ENCODE data around the gene FAHD2A.
"Not testable (repeated sequence)": the region's sequence is repeated elsewhere in the genome, so short reads cannot be mapped to it uniquely, and the experiment has no call there.

Gene FAHD2A

GRCh38 chr2:95402370-95403203 is at the start of gene FAHD2A:
Gene FAHD2A, plus strand, starts transcription at chr2:95402708. Its CDS starts 2,851 bp downstream, at chr2:95405559.
- Histone ChIP-seq H3K36me3 (ENCODE audit: control insufficient read depth in 1 of 2, insufficient read depth in 2 of 2, low read length in 2 of 2) (peaks cover 0 to 5% of the 10 kb centered on the region in 2 donors), H3K27me3 (ENCODE audit: control insufficient read depth in 1 of 2, insufficient read depth in 2 of 2, low read length in 2 of 2) (no peaks in the 10 kb centered on the region), H3K4me1 (ENCODE audit: control insufficient read depth in 1 of 2, insufficient read depth in 2 of 2, low read length in 2 of 2) (peaks cover 0 to 9% of the 10 kb centered on the region in 2 donors), H3K27ac (ENCODE audit: low read depth, low read length) (peak within 1 kb of the TSS; percentile 85), H3K4me3 (ENCODE audit: low read depth in 1 of 2, low read length in 2 of 2) (peak within 1 kb of the TSS; percentile 96 to 98), H3K9me3 (ENCODE audit: control insufficient read depth in 1 of 2, low read length in 2 of 2) (no peaks in the 10 kb centered on the region), H3K9ac (ENCODE audit: low read depth in 1 of 2, low read length in 2 of 2) (peak within 1 kb of the TSS; percentile 92 to 99)

GRCh38 chr2:95353055-95353575 is 49.4 kb upstream of the FAHD2A start:
- H3K36me3 ChIP-seq (ENCODE audit: control insufficient read depth in 1 of 2, insufficient read depth in 2 of 2, low read length in 2 of 2) = no peaks in the 10 kb centered on the region
- H3K4me1 ChIP-seq (ENCODE audit: control insufficient read depth in 1 of 2, insufficient read depth in 2 of 2, low read length in 2 of 2) = no peaks in the 10 kb centered on the region
- no peak overlapping the region for H3K4me3 ChIP-seq (ENCODE audit: low read depth in 1 of 2, low read length in 2 of 2)
- H3K27me3 ChIP-seq (ENCODE audit: control insufficient read depth in 1 of 2, insufficient read depth in 2 of 2, low read length in 2 of 2) = no peaks in the 10 kb centered on the region
- H3K9me3 ChIP-seq (ENCODE audit: control insufficient read depth in 1 of 2, low read length in 2 of 2) = no peaks in the 10 kb centered on the region
- H3K27ac ChIP-seq (ENCODE audit: low read depth, low read length) = no peak overlapping the region
- H3K9ac ChIP-seq (ENCODE audit: low read depth in 1 of 2, low read length in 2 of 2) = no peak overlapping the region

GRCh38 chr2:95353613-95354468 is 48.7 kb upstream of the FAHD2A start:
- Histone ChIP-seq H3K4me1 (ENCODE audit: control insufficient read depth in 1 of 2, insufficient read depth in 2 of 2, low read length in 2 of 2) (no peaks in the 10 kb centered on the region), H3K9me3 (ENCODE audit: control insufficient read depth in 1 of 2, low read length in 2 of 2) (no peaks in the 10 kb centered on the region), H3K4me3 (ENCODE audit: low read depth in 1 of 2, low read length in 2 of 2) (no peak overlapping the region), H3K27ac (ENCODE audit: low read depth, low read length) (no peak overlapping the region), H3K9ac (ENCODE audit: low read depth in 1 of 2, low read length in 2 of 2) (no peak overlapping the region), H3K27me3 (ENCODE audit: control insufficient read depth in 1 of 2, insufficient read depth in 2 of 2, low read length in 2 of 2) (no peaks in the 10 kb centered on the region), H3K36me3 (ENCODE audit: control insufficient read depth in 1 of 2, insufficient read depth in 2 of 2, low read length in 2 of 2) (no peaks in the 10 kb centered on the region)

- H3K9me3 ChIP-seq (ENCODE audit: control insufficient read depth in 1 of 2, low read length in 2 of 2) = no peaks in the 10 kb centered on the region
- no peaks in the 10 kb centered on the region for H3K27me3 ChIP-seq (ENCODE audit: control insufficient read depth in 1 of 2, insufficient read depth in 2 of 2, low read length in 2 of 2)
- no peak overlapping the region for H3K27ac ChIP-seq (ENCODE audit: low read depth, low read length)
- no peaks in the 10 kb centered on the region for H3K4me1 ChIP-seq (ENCODE audit: control insufficient read depth in 1 of 2, insufficient read depth in 2 of 2, low read length in 2 of 2)
- H3K4me3 ChIP-seq (ENCODE audit: low read depth in 1 of 2, low read length in 2 of 2) = no peak overlapping the region
- H3K9ac ChIP-seq (ENCODE audit: low read depth in 1 of 2, low read length in 2 of 2) = no peak overlapping the region
- no peaks in the 10 kb centered on the region for H3K36me3 ChIP-seq (ENCODE audit: control insufficient read depth in 1 of 2, insufficient read depth in 2 of 2, low read length in 2 of 2)
Measured at GRCh38 chr2:95354469-95354901, 48.0 kb upstream of the FAHD2A start.

- H3K36me3 ChIP-seq (ENCODE audit: control insufficient read depth in 1 of 2, insufficient read depth in 2 of 2, low read length in 2 of 2) = no peaks in the 10 kb centered on the region
- no peaks in the 10 kb centered on the region for H3K9me3 ChIP-seq (ENCODE audit: control insufficient read depth in 1 of 2, low read length in 2 of 2)
- no peaks in the 10 kb centered on the region for H3K4me1 ChIP-seq (ENCODE audit: control insufficient read depth in 1 of 2, insufficient read depth in 2 of 2, low read length in 2 of 2)
- no peak overlapping the region for H3K4me3 ChIP-seq (ENCODE audit: low read depth in 1 of 2, low read length in 2 of 2)
- no peak overlapping the region for H3K9ac ChIP-seq (ENCODE audit: low read depth in 1 of 2, low read length in 2 of 2)
- H3K27me3 ChIP-seq (ENCODE audit: control insufficient read depth in 1 of 2, insufficient read depth in 2 of 2, low read length in 2 of 2) = no peaks in the 10 kb centered on the region
- no peak overlapping the region for H3K27ac ChIP-seq (ENCODE audit: low read depth, low read length)
Measured at GRCh38 chr2:95354925-95355324, 47.6 kb upstream of the FAHD2A start.

- H3K9ac ChIP-seq (ENCODE audit: low read depth in 1 of 2, low read length in 2 of 2); H3K4me1 ChIP-seq (ENCODE audit: control insufficient read depth in 1 of 2, insufficient read depth in 2 of 2, low read length in 2 of 2); H3K27me3 ChIP-seq (ENCODE audit: control insufficient read depth in 1 of 2, insufficient read depth in 2 of 2, low read length in 2 of 2); H3K9me3 ChIP-seq (ENCODE audit: control insufficient read depth in 1 of 2, low read length in 2 of 2); H3K36me3 ChIP-seq (ENCODE audit: control insufficient read depth in 1 of 2, insufficient read depth in 2 of 2, low read length in 2 of 2); H3K27ac ChIP-seq (ENCODE audit: low read depth, low read length); H3K4me3 ChIP-seq (ENCODE audit: low read depth in 1 of 2, low read length in 2 of 2): not testable (repeated sequence)
Measured at GRCh38 chr2:95355486-95355885, 47.0 kb upstream of the FAHD2A start.

GRCh38 chr2:95356821-95357700 is 45.4 kb upstream of the FAHD2A start:
- no peaks in the 10 kb centered on the region for H3K9me3 ChIP-seq (ENCODE audit: control insufficient read depth in 1 of 2, low read length in 2 of 2)
- no peak overlapping the region for H3K27ac ChIP-seq (ENCODE audit: low read depth, low read length)
- no peaks in the 10 kb centered on the region for H3K4me1 ChIP-seq (ENCODE audit: control insufficient read depth in 1 of 2, insufficient read depth in 2 of 2, low read length in 2 of 2)

GRCh38 chr2:95357717-95358280 is 44.7 kb upstream of the FAHD2A start:
- no peaks in the 10 kb centered on the region for H3K27me3 ChIP-seq (ENCODE audit: control insufficient read depth in 1 of 2, insufficient read depth in 2 of 2, low read length in 2 of 2)
- no peaks in the 10 kb centered on the region for H3K9me3 ChIP-seq (ENCODE audit: control insufficient read depth in 1 of 2, low read length in 2 of 2)
- no peak overlapping the region for H3K9ac ChIP-seq (ENCODE audit: low read depth in 1 of 2, low read length in 2 of 2)
- H3K27ac ChIP-seq (ENCODE audit: low read depth, low read length) = no peak overlapping the region
- no peak overlapping the region for H3K4me3 ChIP-seq (ENCODE audit: low read depth in 1 of 2, low read length in 2 of 2)
- no peaks in the 10 kb centered on the region for H3K36me3 ChIP-seq (ENCODE audit: control insufficient read depth in 1 of 2, insufficient read depth in 2 of 2, low read length in 2 of 2)
- no peaks in the 10 kb centered on the region for H3K4me1 ChIP-seq (ENCODE audit: control insufficient read depth in 1 of 2, insufficient read depth in 2 of 2, low read length in 2 of 2)

More at GRCh38 chr2:95356821-95357700, 45.4 kb upstream of the FAHD2A start:
- Histone ChIP-seq H3K27me3 (ENCODE audit: control insufficient read depth in 1 of 2, insufficient read depth in 2 of 2, low read length in 2 of 2) (no peaks in the 10 kb centered on the region), H3K9ac (ENCODE audit: low read depth in 1 of 2, low read length in 2 of 2) (no peak overlapping the region), H3K4me3 (ENCODE audit: low read depth in 1 of 2, low read length in 2 of 2) (no peak overlapping the region), H3K36me3 (ENCODE audit: control insufficient read depth in 1 of 2, insufficient read depth in 2 of 2, low read length in 2 of 2) (no peaks in the 10 kb centered on the region)

- no peak overlapping the region for H3K4me3 ChIP-seq (ENCODE audit: low read depth in 1 of 2, low read length in 2 of 2)
- H3K9me3 ChIP-seq (ENCODE audit: control insufficient read depth in 1 of 2, low read length in 2 of 2) = no peaks in the 10 kb centered on the region
- no peaks in the 10 kb centered on the region for H3K36me3 ChIP-seq (ENCODE audit: control insufficient read depth in 1 of 2, insufficient read depth in 2 of 2, low read length in 2 of 2)
- H3K9ac ChIP-seq (ENCODE audit: low read depth in 1 of 2, low read length in 2 of 2) = no peak overlapping the region
- H3K4me1 ChIP-seq (ENCODE audit: control insufficient read depth in 1 of 2, insufficient read depth in 2 of 2, low read length in 2 of 2) = no peaks in the 10 kb centered on the region
- H3K27me3 ChIP-seq (ENCODE audit: control insufficient read depth in 1 of 2, insufficient read depth in 2 of 2, low read length in 2 of 2) = no peaks in the 10 kb centered on the region
- H3K27ac ChIP-seq (ENCODE audit: low read depth, low read length) = no peak overlapping the region
Measured at GRCh38 chr2:95359031-95359430, 43.5 kb upstream of the FAHD2A start.
